CD4-positive, alpha-beta T cell treated with Interleukin-15 for 1 hour (primary cell): ENCODE results near the gene PI4KA.
"Not testable (repeated sequence)": the region's sequence is repeated elsewhere in the genome, so short reads cannot be mapped to it uniquely, and the experiment has no call there.

Experiments used
- DNase-seq: peaks from one replicate; pipeline ENCODE4 v3.0.0-alpha.2; 2020

PI4KA gene

DNA sequence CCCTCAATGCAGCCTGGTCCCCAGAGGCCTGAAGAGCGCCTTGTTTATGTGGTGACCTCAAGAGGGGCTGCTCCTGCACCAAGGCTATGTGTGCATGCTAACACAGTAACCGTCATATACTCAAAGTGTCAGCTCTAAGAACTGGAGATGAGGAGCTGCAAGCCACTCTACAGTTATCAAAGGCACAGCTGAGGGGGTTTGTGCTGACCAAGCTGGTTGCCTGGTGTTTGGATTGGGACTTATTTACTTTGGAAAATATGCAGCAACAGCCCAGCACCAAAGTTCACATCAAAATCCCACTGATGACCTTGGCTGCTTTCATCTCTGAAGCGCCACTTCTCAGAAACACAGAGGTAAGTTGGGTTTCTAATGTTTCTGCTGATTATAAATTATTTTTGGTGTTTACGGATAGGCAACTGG, 84.8 kb downstream of the PI4KA start, which contains the start of gene SERPIND1:
Gene SERPIND1, plus strand, starts transcription at position 321 of the 420 bp plus-strand sequence. CDS start 5,200 bp downstream, outside the sequence.
- no peak for DNase-seq

DNA sequence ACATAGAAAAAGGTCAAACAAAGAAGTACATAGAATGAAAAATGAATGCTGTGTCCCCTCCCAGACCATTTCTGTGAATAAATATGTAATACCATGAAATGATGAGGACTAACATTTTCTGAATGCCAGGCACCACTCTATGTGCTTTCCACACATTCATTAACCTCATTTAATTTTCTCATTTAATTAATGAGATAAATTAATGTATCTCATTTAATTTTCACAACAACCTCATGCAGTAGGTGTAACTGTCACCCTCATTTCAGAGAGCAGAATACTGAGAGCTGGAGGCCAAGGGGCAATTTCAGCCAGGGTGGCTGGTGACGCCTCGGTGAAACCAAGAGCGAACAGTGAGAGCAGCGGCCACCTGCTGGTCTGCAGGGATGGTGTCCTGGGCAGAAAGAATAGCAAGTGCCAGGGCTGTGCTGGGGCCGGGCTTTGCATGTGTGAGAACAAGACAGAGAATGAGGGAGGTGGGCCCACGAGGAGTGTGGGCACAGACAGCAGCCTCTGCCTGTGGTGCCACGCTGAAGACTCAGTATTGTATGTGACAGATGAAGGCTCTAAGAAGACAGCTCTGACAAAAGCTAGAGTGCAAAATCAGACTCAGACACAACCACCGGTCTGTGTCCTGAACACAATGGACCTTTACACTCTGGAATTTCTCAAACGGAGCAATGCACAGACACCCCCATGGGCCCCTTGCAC, 86.5 kb downstream of the PI4KA start:
- DNase-seq, result no peak

DNA sequence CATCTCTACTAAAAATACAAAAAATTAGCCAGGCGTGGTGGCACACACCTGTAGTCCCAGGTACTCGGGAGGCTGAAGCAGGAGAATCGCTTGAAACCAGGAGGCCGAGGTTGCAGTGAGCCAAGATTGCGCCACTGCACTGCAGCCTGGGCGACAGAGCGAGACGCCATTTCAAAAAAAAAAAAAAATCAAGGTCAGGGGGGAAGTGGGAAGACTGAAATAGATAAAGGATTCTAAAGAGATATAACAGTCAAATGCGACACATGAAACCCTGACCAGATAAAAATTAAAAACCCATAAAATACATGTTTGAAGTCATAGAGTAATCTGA, 89.2 kb downstream of the PI4KA start:
- not testable (repeated sequence) for DNase-seq

DNA sequence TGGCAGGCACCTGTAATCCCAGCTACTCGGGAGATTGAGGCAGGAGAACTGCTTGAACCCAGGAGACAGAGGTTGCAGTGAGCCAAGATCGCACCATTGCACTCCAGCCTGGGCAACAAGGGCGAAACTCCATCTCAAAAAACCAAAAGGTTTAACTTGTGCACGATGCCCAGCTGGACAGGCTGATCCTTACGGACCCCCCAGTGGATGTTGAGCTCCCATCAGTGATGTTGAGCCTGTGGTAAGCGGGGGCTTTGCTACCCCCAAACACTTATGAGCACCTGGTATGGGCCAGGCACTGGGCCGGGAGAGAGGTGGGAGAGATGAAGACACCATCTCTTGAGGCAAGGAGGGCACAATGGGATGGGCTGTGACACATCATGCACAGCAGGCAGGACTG, 92.1 kb downstream of the PI4KA start:
- no peak for DNase-seq

DNA sequence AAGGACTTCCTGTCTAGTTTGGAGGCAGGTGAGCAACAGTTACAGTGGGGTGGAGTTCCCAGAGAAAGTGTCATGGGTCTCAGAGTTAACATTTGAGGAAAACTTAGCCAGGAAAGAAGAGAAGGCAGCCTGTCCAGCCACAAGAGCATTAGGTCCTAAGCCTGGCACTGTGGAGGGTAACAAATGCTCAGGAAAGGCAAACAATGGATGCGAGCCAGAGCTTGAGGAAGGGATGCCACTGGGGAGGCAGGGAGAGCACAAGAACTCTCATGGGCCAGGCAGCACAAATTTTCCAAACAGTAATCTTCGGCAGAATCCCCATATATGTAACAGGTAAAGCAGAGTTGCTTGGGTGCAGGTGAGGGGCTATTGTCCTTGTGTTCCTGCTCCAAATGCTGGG, 92.7 kb downstream of the PI4KA start:
- DNase-seq, result no peak

DNA sequence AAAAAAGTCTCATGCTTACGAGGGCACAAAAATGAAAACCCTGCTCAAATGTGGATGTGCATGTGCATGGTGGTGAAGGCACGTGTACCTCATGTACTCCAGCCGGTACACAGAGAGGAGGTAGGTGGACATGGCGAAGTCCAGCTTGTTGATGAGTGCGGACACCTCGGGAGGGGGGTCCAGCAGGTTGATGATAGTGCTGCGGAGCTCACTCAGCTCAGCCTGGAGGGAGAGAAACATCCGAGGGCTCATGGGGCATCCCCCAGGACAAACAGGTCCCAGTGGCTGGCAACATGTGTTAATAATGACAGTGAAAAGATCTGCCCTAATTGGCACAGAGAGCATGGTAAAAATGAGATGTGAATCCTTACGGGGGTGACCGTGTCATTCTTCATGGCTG, 93.9 kb downstream of the PI4KA start:
- no peak for DNase-seq

DNA sequence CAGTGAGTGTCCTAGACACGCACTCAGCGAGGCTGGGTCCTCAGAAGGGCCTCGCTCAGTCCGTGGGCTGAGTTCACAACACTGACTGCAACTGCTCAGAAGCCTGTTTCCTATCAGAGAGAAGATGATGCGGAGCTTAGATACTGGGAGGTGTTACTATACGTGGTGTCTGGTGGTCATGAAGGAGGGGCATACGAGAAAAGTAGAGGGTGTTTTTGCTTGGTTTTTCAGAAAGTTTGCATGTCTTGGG, 94.2 kb downstream of the PI4KA start:
- no peak for DNase-seq

DNA sequence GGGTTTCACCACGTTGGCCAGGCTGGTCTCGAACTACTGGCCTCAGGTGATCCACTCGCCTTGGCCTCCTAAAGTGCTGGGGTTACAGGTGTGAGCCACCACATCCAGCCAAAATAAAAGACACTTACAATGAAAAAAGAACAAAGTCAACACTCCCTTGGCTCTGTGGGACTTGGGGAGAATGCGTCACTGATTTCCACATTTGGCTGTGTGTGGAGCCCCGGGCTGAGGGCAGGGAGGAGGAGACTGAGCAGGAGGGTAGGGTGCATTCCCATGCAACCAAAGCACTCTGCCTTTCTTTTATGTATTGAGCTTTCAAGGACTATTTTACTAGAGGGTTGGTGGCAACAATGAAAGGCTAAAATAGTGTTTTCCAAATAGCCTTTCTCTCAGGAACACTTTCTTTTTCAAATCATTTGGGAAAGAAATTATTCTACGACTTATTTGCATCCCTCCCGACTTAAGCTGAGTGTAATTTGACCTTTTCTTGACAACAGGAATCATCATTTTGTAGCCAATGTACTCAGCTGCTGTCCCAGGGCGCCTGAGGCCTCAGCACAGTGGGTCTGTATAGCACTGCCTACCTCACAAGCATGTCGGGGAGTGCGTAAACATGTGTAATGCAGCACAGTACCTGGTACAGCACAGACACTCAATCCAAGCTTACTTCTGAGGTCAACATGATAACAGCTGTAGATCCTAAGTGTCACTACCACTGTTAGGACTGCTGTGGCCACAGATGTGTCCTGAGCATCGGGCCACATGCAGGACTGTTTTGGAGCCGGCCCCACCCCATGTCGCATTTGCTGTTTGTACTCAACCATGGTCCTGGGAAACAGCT, 94.8 kb downstream of the PI4KA start:
- no peak for DNase-seq

DNA sequence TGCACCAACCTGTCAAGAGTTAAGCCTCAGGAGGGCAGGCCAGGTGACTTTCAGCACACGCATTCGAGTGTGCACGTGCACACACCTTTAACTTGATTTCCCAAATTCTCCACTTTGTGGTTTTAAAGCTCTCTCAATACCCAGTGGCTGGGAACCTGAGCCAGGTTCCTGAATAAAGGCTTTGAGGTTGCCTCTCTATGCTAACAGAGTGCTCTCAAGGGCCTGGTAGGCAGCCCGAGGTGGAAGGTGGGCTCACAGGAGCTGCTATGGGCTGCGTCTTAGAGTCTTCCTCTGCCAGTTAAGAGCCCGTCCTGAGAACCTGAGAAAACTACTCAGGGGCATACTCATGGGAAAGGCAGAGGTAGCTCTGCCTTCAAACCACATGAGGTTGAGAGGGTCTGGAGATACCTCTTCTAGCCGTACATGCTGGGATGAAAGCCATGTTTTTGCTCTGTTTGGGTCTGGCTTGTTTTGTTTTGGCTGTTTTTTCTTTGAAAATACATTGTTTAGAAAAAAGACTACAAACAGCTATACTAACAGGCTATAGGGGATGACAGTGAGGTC, 96.3 kb downstream of the PI4KA start:
- no peak for DNase-seq

DNA sequence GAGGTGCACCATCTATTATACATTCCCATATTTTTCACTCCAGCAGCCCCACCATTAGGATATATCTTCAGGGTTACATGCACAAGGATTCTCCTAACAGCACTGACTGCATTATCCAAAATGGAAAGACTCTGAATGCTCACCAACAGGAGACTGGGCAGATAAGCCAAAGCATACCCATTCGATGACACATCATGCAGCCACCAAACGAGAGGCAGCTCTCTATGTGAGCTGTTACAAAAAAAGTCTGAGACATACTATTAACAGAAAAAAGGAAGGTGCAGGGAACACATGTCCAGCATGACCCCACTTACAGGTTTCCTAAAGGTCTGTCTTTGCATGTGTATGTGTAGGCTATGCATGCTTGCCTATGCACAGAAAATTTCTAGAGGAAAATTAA, 97.1 kb downstream of the PI4KA start:
- no peak for DNase-seq

DNA sequence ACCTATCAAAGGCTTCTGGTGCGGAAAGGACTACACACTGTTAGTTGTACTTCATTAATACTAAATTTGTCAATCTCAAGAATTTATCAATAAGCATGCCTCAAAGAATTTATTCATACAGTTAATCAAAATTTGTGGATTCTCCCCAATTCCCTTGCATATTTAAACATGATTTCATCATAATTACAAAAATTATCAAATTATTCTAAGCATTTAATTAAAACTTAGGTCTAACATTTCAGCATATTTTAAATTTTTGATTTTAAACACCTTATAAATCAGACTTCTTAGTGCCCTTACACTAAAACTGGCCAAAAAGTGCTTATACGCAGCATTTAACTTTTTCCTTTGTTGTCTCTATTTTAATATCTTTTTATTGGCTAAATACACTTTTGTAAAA, 98.5 kb downstream of the PI4KA start:
- no peak for DNase-seq

DNA sequence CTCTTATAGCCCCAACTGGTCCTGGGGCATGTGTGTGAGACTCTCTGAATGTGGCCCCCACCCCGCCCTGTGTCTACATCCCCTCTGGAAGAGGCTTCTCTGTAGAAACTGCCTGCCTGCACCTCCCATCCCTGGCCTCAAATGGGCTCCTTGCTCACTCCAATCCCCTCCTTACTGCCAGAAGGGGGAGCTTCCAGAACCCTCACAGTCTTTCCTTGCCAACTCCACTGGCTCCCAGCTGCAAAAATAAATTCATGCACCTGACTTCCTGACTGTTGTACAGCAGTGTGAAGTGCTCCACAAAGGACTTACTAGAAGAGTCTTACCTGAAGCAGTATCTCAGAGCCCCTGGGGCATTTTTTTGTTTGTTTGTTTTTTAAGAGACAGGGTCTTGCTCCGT, 99.9 kb downstream of the PI4KA start:
- DNase-seq, result no peak

DNA sequence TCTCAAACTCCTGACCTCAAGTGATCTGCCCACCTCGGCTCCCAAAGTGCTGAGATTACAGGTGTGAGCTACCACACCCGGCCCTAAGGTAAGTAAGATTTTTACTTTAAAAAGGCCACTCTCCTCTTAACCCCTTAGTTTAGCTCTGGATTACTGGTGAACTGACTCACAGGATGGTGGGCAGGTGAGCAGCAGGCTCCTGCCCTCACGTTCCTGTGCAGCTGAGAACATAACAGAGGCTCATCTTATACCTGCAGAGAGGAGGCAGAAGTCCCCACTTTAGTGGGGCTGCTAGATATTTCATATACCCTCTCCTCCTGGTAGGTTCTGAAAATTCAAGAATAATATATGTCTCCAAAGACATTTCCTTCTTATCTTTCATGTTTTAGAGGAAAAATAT, 101.8 kb downstream of the PI4KA start:
- no peak for DNase-seq

DNA sequence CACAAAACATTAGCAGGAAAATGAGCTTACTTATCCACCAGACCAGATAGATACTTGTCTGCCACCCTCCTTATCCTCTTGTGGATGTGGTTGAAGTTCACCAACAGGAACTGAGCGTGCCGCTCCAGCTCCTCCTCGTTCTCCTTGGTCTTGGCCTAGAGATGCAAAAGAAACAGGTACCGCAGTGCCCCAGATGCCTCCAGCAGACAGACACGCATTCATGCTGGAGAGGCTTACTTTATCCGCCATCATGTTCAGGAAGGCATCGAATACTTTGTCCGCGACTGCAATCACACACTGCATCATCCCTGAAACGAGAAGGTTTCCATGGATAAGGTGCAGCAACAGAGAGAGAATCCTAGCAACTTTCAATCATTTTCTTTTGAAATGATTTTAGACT, 105.7 kb downstream of the PI4KA start:
- no peak for DNase-seq

DNA sequence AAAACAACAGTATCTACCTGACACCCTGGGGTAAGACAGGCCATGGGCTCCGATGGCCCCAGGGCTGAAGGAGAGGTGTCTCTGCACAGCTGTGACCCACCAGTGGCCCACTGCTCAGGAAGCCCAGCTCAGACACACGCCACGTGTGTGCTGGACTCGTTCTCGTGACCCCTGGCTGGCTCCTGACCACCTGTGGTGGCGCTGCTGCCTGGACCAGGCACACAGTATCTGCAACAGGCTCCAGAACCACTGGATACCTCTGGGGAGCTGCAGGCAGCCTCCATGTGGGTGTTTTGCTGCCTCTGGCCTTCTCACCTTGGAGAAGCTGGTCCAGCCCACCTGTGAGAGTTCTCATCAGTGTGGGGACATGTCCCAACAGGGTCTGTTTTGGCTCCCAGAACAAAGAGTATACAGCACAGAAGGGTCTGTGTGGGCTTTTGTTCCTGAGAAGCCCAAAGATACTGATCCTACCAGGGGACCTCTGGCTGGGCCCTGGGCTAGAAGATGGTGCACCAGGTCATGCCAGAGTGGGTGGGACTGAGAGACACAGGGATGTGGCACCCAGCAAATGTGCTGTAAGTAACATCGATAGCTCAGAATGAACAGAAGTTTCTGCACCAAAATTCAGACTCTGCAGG, 106.4 kb downstream of the PI4KA start:
- DNase-seq, result no peak

DNA sequence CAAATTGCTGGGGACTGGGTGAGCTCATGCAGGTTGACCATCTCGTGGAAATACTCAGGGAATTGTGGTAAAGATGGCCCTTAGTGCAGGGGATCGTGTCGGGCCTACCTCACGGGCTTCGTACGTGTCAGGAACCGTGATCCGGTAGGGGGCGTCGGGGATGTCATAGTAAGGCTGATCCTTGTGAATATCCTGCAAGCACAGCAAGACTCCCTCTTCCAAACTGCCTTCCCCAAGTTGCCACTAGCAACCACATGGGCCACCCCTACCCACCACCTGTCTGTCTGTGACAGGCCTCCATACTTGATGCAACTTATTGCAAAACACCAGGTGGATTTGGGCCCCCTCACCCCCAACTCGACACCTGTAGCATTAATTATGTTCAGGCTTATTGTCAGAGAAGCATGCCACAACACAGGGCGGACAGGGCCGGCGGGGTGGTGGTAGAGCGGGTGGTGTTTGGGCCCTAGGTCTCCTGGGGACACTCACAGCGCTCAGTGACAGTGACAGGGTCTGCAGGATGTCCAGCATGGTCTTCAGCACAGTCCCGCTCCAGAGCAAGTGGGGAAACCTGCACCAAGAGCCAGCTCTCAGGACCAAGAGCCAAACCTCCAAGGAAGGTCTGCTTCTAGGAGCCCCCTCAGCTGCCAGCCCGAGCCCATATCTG, 107.3 kb downstream of the PI4KA start:
- DNase-seq, result no peak

DNA sequence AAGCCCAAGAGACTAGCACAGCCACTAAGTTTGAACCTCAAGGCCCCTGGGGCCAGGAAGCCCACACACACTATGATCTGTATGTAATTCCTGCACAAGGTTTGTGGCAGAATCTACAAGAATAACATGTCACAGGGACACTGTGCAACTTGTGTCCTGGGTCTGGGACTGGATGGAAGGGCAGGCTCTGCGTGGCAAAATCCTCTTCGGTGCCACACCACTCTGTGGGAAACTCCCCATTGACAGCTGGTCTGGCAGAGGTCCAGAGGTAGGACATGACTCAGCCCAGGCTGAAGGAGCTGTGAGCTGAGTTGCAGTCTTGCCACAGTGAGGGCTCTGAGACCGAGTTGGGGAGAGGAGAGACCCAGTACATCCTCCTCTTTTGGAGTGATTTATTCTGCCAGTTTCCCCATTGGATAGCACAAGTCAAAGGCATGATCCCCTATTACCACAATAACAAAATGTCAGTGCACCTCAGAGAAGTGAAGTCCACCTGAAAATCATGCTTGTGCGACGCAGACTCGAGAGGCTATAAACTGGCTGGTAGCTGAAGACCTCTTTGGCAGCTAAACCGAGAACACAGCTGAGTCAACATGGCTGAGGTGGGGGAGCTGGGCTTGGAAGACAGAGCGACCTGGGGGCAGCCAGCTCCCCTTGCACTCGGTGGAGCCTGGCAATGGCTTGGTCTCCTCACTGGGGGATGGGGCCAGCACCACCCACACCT, 108.0 kb downstream of the PI4KA start:
- peak; percentile 41 for DNase-seq

DNA sequence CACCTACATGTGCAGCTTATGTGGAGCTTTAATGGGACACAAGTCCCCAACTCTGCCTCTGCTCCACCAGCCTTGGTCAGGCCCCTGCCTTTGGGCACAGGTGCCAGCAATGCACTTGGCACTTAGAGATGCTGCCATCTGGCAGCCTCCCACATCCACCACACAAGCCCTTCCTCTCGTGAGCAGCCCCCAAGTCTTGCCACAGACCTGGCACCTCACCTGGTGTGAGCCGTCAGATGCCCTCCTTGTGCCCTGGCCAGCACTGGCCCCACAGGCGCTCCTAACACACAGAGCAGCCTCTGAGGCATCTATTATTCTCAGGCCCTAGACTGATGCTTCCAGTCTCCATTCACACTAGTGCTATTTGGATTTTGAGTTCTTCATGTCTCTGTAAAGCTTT, 109.2 kb downstream of the PI4KA start:
- no peak for DNase-seq

DNA sequence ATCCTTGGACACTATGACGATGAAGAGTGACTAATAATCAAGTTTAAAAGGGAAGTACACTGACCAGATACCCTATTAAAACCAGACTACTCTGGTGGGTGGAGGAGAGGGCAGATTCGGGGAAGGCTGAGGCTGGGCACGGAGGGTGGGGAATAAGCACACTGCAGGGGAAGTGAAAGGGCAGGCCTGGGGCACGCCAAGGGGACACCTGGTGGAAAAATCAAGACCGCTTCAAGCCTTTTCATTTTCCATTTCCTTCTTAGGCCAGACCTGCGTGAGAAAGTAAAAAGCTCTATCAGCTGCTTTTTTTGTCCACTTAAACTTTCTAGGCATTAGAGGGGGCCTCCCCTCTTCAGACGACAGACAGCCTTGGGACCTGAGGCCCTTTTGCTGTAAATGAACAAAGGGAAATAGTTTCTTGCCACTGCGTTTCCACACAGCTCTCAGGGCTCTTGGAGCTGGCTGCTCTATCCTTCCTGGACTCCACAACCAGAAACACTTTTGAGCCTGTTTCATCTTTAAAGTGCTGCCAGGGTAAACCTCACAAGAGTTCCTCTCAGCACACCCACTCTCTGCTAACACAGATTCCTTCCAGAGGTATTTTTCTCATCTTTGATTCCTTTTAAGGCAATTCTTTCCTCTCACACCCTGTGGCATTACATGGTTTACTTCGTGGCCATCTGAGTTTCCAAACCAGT, 109.7 kb downstream of the PI4KA start:
- no peak for DNase-seq

DNA sequence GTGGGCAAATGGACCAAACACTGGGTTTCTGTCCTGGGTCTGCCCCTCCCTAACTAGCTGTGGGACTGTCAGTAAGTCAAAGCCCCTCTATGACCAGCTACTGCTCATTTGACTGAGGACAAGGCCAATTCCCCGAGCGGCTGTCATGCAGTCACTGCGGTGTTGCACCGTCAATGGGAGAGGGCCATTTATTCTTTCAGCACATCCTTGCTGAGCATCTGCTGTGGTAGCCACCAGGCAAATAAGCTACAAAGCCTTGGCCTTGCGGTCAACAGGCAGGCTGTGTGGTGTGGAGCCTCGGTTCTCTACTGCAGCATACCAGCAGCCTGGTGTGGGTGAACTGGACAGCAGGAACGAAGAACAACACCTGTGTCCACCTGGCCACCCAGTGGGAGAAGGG, 110.5 kb downstream of the PI4KA start:
- no peak for DNase-seq

DNA sequence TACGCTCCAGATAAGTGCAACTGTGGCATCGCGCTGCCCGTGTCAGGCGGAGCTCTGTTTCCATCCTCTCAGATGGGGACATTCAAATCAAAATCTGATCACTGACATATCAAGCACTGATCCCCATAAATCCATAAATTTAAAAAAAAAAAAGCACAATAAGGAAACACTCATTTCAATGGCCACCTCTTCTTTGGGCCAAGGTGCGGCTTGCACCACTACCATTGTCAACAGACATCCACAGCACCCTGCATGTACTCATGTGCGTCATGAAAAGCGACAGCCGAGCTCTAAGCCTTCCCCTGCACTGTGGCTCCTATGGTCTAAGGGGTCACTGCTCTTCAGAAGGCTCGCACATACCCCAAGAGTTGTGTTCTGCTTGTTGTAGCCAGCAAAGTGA, 111.4 kb downstream of the PI4KA start:
- no peak for DNase-seq
